H1 (cell line): ENCODE data around the gene ASAP2. TPM values are rescaled to one million over a fixed set of nuclear protein-coding genes. Genes with fewer than 3 reads are reported as not detected.

Experiments
- CTCF ChIA-PET: fragments of 300-600 bp; sonication (Branson Sonifier 250); formaldehyde crosslinking; loops from one replicate; lab custom pipeline; 2021; ENCODE audit not compliant: partially characterized antibody; lab: Charles Lee
- POLR2A ChIA-PET: fragments of 300-600 bp; sonication (Branson Sonifier 250); formaldehyde crosslinking; loops from one replicate; lab custom pipeline; 2021; ENCODE audit warnings: inconsistent platforms; ENCODE audit not compliant: partially characterized antibody; lab: Charles Lee
- DNase-seq, 2 experiments: peaks; one replicate each; pipeline versions ENCODE4 v3.0.0 to v3.0.0-alpha.2; 2010 to 2022; ENCODE audit warnings: low spot score in 2 of 2, low read depth in 1 of 2, mixed read lengths in 1 of 2
- FAIRE-seq: peaks from 2 replicates; lab custom pipeline; 2011; peaks lifted over from hg19 to GRCh38; lab: Jason Lieb, UNC
- H2AFZ ChIP-seq: 2 replicates; pipeline ENCODE4 v1.8.1; 2012; ENCODE audit warnings: low read length, inconsistent platforms
- H2AK5ac ChIP-seq: 2 replicates; pipeline ENCODE4 v1.6.1; 2013; ENCODE audit warnings: low read depth, low read length
- H2BK120ac ChIP-seq: replicated peaks from 2 replicates; pipeline ENCODE3; 2013; ENCODE audit warnings: low read depth, low read length, inconsistent platforms
- H2BK12ac ChIP-seq: 2 replicates; pipeline ENCODE4 v1.6.1; 2013; ENCODE audit warnings: low read depth, low read length
- H2BK15ac ChIP-seq: 2 replicates; pipeline ENCODE4 v1.6.1; 2013; ENCODE audit warnings: low read length
- H2BK20ac ChIP-seq: 2 replicates; pipeline ENCODE4 v1.6.1; 2013; ENCODE audit warnings: low read length
- H2BK5ac ChIP-seq: 2 replicates; pipeline ENCODE4 v1.6.1; 2013; ENCODE audit warnings: low read depth, low read length
- H3K14ac ChIP-seq: 2 replicates; pipeline ENCODE4 v1.6.1; 2013; ENCODE audit warnings: inconsistent platforms; ENCODE audit not compliant: insufficient read length
- H3K18ac ChIP-seq: 2 replicates; pipeline ENCODE4 v1.6.1; 2013; ENCODE audit warnings: low read length; ENCODE audit errors: extremely low read depth
- H3K23ac ChIP-seq: 2 replicates; pipeline ENCODE4 v1.6.1; 2013; ENCODE audit warnings: inconsistent platforms; ENCODE audit not compliant: insufficient read length
- H3K23me2 ChIP-seq: 2 replicates; pipeline ENCODE4 v1.6.1; 2013; ENCODE audit warnings: low read depth, low read length
- H3K27ac ChIP-seq: 2 replicates; pipeline ENCODE4 v1.6.1; 2011; ENCODE audit warnings: low read depth, low read length, inconsistent platforms
- H3K27me3 ChIP-seq, 4 experiments: replicated peaks in 1 of 4; 1 replicate in 1 of 4; 2 replicates in 3 of 4; pipeline versions ENCODE4 v1.6.1 to v1.8.1; 2011 to 2013; ENCODE audit warnings: low read length in 3 of 4, mild to moderate bottlenecking in 3 of 4, inconsistent platforms in 2 of 4, mixed read lengths in 2 of 4, moderate library complexity in 1 of 4; ENCODE audit not compliant: control insufficient read depth in 3 of 4, insufficient read depth in 3 of 4; ENCODE audit errors: extremely low read depth in 1 of 4
- H3K36me3 ChIP-seq, 4 experiments: 2 replicates each; pipeline versions ENCODE4 v1.6.1 to v1.8.1; 2011 to 2013; ENCODE audit warnings: mild to moderate bottlenecking in 4 of 4, low read length in 3 of 4, moderate library complexity in 2 of 4, control low read depth in 1 of 4, inconsistent platforms in 1 of 4; ENCODE audit not compliant: insufficient read depth in 4 of 4, control insufficient read depth in 2 of 4
- H3K4ac ChIP-seq: replicated peaks from 2 replicates; pipeline ENCODE3; 2013; ENCODE audit warnings: low read length, low read depth, mixed read lengths, inconsistent platforms; ENCODE audit not compliant: insufficient read length
- H3K4me1 ChIP-seq, 4 experiments: replicated peaks in 1 of 4; 1 replicate in 1 of 4; 2 replicates in 3 of 4; pipeline versions ENCODE4 v1.6.1 to v1.8.1; 2011 to 2013; ENCODE audit warnings: low read length in 3 of 4, inconsistent platforms in 2 of 4, mixed read lengths in 1 of 4; ENCODE audit not compliant: insufficient read depth in 4 of 4, control insufficient read depth in 3 of 4
- H3K4me2 ChIP-seq, 2 experiments: 2 replicates each; pipeline versions ENCODE4 v1.6.1 to v1.8.1; 2011 to 2013; ENCODE audit warnings: low read depth in 2 of 2, low read length in 2 of 2, control low read depth in 1 of 2, inconsistent platforms in 1 of 2, mild to moderate bottlenecking in 1 of 2; ENCODE audit not compliant: insufficient read depth in 1 of 2
- H3K4me3 ChIP-seq, 4 experiments: fragments of 200-600, 300-600 bp in 1 of 4; sonication (generic), shearing (Covaris generic), sonication (Bioruptor Twin) in 1 of 4; 2 replicates each; pipeline versions ENCODE4 v1.5.1 to v1.8.1; 2011 to 2016; ENCODE audit warnings: low read length in 4 of 4, low read depth in 3 of 4, control low read depth in 2 of 4, inconsistent platforms in 2 of 4, mild to moderate bottlenecking in 2 of 4, mixed read lengths in 1 of 4, moderate library complexity in 1 of 4; ENCODE audit not compliant: insufficient read depth in 2 of 4; ENCODE audit errors: extremely low read depth in 1 of 4
- H3K56ac ChIP-seq: replicated peaks from 2 replicates; pipeline ENCODE3; 2013; ENCODE audit warnings: low read depth, mild to moderate bottlenecking, mixed read lengths, low read length, inconsistent platforms; ENCODE audit not compliant: insufficient read length
- H3K79me1 ChIP-seq: 2 replicates; pipeline ENCODE4 v1.6.1; 2013; ENCODE audit warnings: low read depth, low read length, control low read depth
- H3K79me2 ChIP-seq, 2 experiments: 2 replicates each; pipeline versions ENCODE4 v1.6.1 to v1.8.1; 2012 to 2013; ENCODE audit warnings: low read length in 2 of 2, mild to moderate bottlenecking in 2 of 2, inconsistent platforms in 1 of 2; ENCODE audit not compliant: insufficient read depth in 2 of 2, control insufficient read depth in 1 of 2
- H3K9ac ChIP-seq, 4 experiments: replicated peaks in 1 of 4; 1 replicate in 1 of 4; 2 replicates in 3 of 4; pipeline versions ENCODE4 v1.6.1 to v1.8.1; 2011 to 2013; ENCODE audit warnings: low read depth in 3 of 4, low read length in 3 of 4, control low read depth in 2 of 4, mild to moderate bottlenecking in 2 of 4, moderate library complexity in 2 of 4, inconsistent platforms in 1 of 4; ENCODE audit errors: extremely low read depth in 1 of 4
- H3K9me3 ChIP-seq, 2 experiments: 2 replicates each; pipeline versions ENCODE4 v1.6.1 to v1.8.1; 2012 to 2013; ENCODE audit warnings: mild to moderate bottlenecking in 2 of 2, moderate library complexity in 2 of 2, control low read depth in 1 of 2, inconsistent platforms in 1 of 2, low read depth in 1 of 2, low read length in 1 of 2, mixed read lengths in 1 of 2; ENCODE audit not compliant: insufficient read depth in 2 of 2
- H4K20me1 ChIP-seq, 2 experiments: replicated peaks in 1 of 2; 2 replicates each; pipeline versions ENCODE3 to v1.8.1; 2011 to 2013; ENCODE audit warnings: inconsistent platforms in 2 of 2, low read length in 2 of 2, mild to moderate bottlenecking in 1 of 2; ENCODE audit not compliant: insufficient read depth in 2 of 2, control insufficient read depth in 1 of 2
- H4K5ac ChIP-seq: 2 replicates; pipeline ENCODE4 v1.6.1; 2013; ENCODE audit warnings: low read length, low read depth, mixed read lengths, inconsistent platforms; ENCODE audit not compliant: insufficient read length
- H4K8ac ChIP-seq: 2 replicates; pipeline ENCODE4 v1.8.0; 2013; ENCODE audit warnings: mild to moderate bottlenecking, moderate library complexity, low read length, inconsistent platforms; ENCODE audit not compliant: insufficient read depth; ENCODE audit errors: extremely low read depth
- H4K91ac ChIP-seq: replicated peaks from 2 replicates; pipeline ENCODE3; 2013; ENCODE audit warnings: low read length, mixed read lengths, inconsistent platforms; ENCODE audit not compliant: insufficient read length
- POU5F1 ChIP-seq: IDR thresholded peaks from 2 replicates; pipeline ENCODE4 v1.6.1; 2011; ENCODE audit warnings: low read depth, mild to moderate bottlenecking, low read length, moderate library complexity
- USF2 ChIP-seq: IDR thresholded peaks from 2 replicates; pipeline ENCODE4 v1.6.1; 2011; ENCODE audit warnings: low read length, improper control_type of control experiment
- WGBS, 2 experiments: shearing (Covaris generic) in 1 of 2; methylation state at CpG; one replicate each; pipeline versions ENCODE4 v1.1.6 to v1.1.7; 2013 to 2015; ENCODE audit warnings: low lambda C conversion rate in 2 of 2, mixed read lengths in 2 of 2, inconsistent platforms in 1 of 2, low coverage in 1 of 2, missing lambda C conversion rate in 1 of 2; ENCODE audit not compliant: insufficient replicate concordance in 2 of 2, insufficient coverage in 1 of 2, insufficient read length in 1 of 2; ENCODE audit errors: extremely low coverage in 1 of 2, missing lambda C conversion rate in 1 of 2; 5-methylcytosine and 5-hydroxymethylcytosine counted together
- polyA plus RNA-seq, 7 experiments: library from polyadenylated mRNA; depleted of rRNA in 3 of 7; stranded (reverse) in 5 of 7; unstranded in 2 of 7; fragments of >200 nt in 5 of 7; fragments of 200-250 nt in 2 of 7; gene quantifications; 1 replicate in 5 of 7; 2 replicates in 1 of 7; 4 replicates in 1 of 7; pipeline versions ENCODE4 v1.2.1 to v1.2.3, GENCODE V29; 2011 to 2013; ENCODE audit warnings: missing spikeins in 2 of 7, mixed read lengths in 2 of 7
- total RNA-seq: library from RNA; stranded (reverse); fragmentation: NEBNext Ultra II Directional; extraction: Animal tissue kit (Norgen Biotek cat#: 25700); gene quantifications from 2 replicates; pipeline ENCODE4 v1.2.1, GENCODE V29; 2021

Gene ASAP2
- total and polyA plus RNA-seq, 2 of the 8 experiments (the other 6 are each of a cell fraction or from before 2014, with no cell fraction given), result 10.2 to 18.7 TPM

- H3K23me2 ChIP-seq, result no peaks in the 10 kb centered on the region
- H3K4ac ChIP-seq, result no peak overlapping the region
- no peak for TF ChIP-seq POU5F1
- TF ChIP-seq USF2, result no peak
- H3K14ac ChIP-seq, result no peak overlapping the region
- H3K27me3 ChIP-seq, result no peaks in the 10 kb centered on the region
- no peak overlapping the region for H3K23ac ChIP-seq
- H3K9me3 ChIP-seq, result no peaks in the 10 kb centered on the region
- WGBS, 2 experiments, result 90% methylated on average over 6 of the region's 6 CpGs; no CpG with 5 or more reads in 1 of the 2 experiments
- H3K4me3 ChIP-seq, result no peak overlapping the region
- POLR2A ChIA-PET, result interaction anchor here (0.6 kb wide), 2 partner anchors 8 to 105 kb away, joined by 3 read pairs; no protein-coding TSS in a partner anchor
- no peak overlapping the region for H2BK120ac ChIP-seq
- no peak overlapping the region; the same call in 1 of the 2 replicates for H2BK5ac ChIP-seq
- H3K18ac ChIP-seq, result peak overlapping the region; percentile 32; the same call in 1 of the 2 replicates
- H3K79me1 ChIP-seq, result no peaks in the 10 kb centered on the region; the same call in 1 of the 2 replicates
- H3K27ac ChIP-seq, result no peak overlapping the region
- FAIRE-seq (no peak), DNase-seq (no peak)
- peaks cover 2 to 16% (median 6%) of the 10 kb centered on the region in 4 experiments; a peak in 5 of 7 replicates for H3K4me1 ChIP-seq
- H3K4me2 ChIP-seq, result no peak overlapping the region; a peak in 1 of 4 replicates
- H4K91ac ChIP-seq, result no peak overlapping the region
- no peak overlapping the region for H2BK15ac ChIP-seq
- peak overlapping the region; percentile 45; the same call in 1 of the 2 replicates for H4K8ac ChIP-seq
- H3K9ac ChIP-seq, result no peak overlapping the region
- H3K36me3 ChIP-seq, result no peaks in the 10 kb centered on the region
- no peak overlapping the region for H3K56ac ChIP-seq
- H4K20me1 ChIP-seq, result peaks cover 2 to 6% of the 10 kb centered on the region in 2 experiments
- CTCF ChIA-PET, result interaction anchor here (0.7 to 1.5 kb wide), 7 partner anchors 9 to 56 kb away, joined by 3 to 8 read pairs (median 4); partner anchors contain the start of gene ASAP2
- H2AFZ ChIP-seq, result no peak overlapping the region
- H2BK12ac ChIP-seq, result no peak overlapping the region
- H4K5ac ChIP-seq, result no peak overlapping the region
- peaks cover 0 to 34% of the 10 kb centered on the region in 2 experiments; a peak in 2 of 4 replicates for H3K79me2 ChIP-seq
- H2BK20ac ChIP-seq, result no peak overlapping the region
- peak overlapping the region; percentile 19; the same call in 1 of the 2 replicates for H2AK5ac ChIP-seq
These were observed 54.7 kb downstream of the ASAP2 start for GRCh38 chr2:9261231-9261883.
